Measurements from ENCODE around the gene ZNF70.

The ZNF70 gene

DNA sequence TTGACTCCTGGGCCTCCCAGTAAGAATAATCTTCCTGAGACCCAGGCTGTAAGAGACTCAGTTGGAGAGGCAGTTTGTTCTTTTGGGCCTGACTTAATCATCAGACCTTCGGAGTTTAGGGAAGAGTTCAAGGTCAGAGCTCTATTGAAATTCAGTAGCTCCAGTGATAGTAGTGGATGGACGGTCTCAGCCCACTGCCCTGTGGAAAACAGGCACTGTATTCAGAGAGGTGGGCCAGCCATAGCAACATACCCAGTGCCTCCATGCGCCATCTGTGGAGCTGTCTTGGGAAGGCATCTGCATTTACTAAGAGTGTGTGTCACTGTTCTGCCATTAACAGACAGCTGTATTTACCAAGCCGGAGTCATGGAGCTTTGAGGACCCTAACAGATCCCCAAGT is 38.7 kb upstream of the ZNF70 start:
- peaks cover 48% of the 10 kb centered on the region for H3K4me1 Mint-ChIP-seq
- H3K9me3 Mint-ChIP-seq: no peaks in the 10 kb centered on the region
- TF ChIP-seq, protein P1, sequence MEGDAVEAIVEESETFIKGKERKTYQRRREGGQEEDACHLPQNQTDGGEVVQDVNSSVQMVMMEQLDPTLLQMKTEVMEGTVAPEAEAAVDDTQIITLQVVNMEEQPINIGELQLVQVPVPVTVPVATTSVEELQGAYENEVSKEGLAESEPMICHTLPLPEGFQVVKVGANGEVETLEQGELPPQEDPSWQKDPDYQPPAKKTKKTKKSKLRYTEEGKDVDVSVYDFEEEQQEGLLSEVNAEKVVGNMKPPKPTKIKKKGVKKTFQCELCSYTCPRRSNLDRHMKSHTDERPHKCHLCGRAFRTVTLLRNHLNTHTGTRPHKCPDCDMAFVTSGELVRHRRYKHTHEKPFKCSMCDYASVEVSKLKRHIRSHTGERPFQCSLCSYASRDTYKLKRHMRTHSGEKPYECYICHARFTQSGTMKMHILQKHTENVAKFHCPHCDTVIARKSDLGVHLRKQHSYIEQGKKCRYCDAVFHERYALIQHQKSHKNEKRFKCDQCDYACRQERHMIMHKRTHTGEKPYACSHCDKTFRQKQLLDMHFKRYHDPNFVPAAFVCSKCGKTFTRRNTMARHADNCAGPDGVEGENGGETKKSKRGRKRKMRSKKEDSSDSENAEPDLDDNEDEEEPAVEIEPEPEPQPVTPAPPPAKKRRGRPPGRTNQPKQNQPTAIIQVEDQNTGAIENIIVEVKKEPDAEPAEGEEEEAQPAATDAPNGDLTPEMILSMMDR (IDR thresholded peaks at IDR 0.05): no peak
- peak overlapping the region; percentile 93 for H3K4me3 Mint-ChIP-seq
- peaks cover 33% of the 10 kb centered on the region for H3K36me3 Mint-ChIP-seq (ENCODE audit: low read depth)
- no peaks in the 10 kb centered on the region for H3K27me3 Mint-ChIP-seq (ENCODE audit: low read depth, poor library complexity)
- DNase-seq: no peak
- H3K27ac Mint-ChIP-seq: peak overlapping the region; percentile 90

GRCh38 chr22:23789121-23789520 is 38.2 kb upstream of the ZNF70 start:
- H3K4me1 Mint-ChIP-seq: peaks cover 48% of the 10 kb centered on the region
- TF ChIP-seq, protein P1 (IDR thresholded peaks at IDR 0.05): no peak
- peaks cover 28% of the 10 kb centered on the region for H3K36me3 Mint-ChIP-seq (ENCODE audit: low read depth)
- peak overlapping the region; percentile 93 for H3K4me3 Mint-ChIP-seq
- H3K27me3 Mint-ChIP-seq (ENCODE audit: low read depth, poor library complexity): no peaks in the 10 kb centered on the region
- peak overlapping the region; percentile 20 for H3K27ac Mint-ChIP-seq
- H3K9me3 Mint-ChIP-seq: no peaks in the 10 kb centered on the region
- DNase-seq: no peak

- Mint-ChIP-seq H3K36me3 (ENCODE audit: low read depth) (peaks cover 19% of the 10 kb centered on the region), H3K9me3 (no peaks in the 10 kb centered on the region), H3K4me1 (peaks cover 48% of the 10 kb centered on the region), H3K27ac (peak overlapping the region; percentile 27), H3K4me3 (peak overlapping the region; percentile 93), H3K27me3 (ENCODE audit: low read depth, poor library complexity) (no peaks in the 10 kb centered on the region)
- no peak for DNase-seq
- TF ChIP-seq, protein P1 (IDR thresholded peaks at IDR 0.05): no peak
Observed at GRCh38 chr22:23787910-23788309, 37.0 kb upstream of the ZNF70 start.

DNA sequence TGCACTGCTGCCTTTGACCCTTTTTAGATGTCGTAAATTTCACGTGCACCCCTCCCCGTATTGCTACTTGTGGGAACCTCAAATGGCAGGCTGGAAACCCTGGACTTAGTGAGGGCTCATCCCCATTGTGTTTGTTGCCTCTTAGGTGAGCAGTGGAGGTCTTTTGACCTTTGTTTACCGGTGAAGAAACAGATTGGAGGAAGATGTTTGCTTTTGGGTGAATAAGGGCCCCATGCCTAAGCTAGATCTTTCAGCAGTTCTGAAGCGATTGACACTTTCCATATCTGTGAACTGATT is 36.6 kb upstream of the ZNF70 start:
- H3K4me3 Mint-ChIP-seq: peak overlapping the region; percentile 93
- peak overlapping the region; percentile 27 for H3K27ac Mint-ChIP-seq
- peaks cover 15% of the 10 kb centered on the region for H3K36me3 Mint-ChIP-seq (ENCODE audit: low read depth)
- H3K9me3 Mint-ChIP-seq: no peaks in the 10 kb centered on the region
- TF ChIP-seq, protein P1 (IDR thresholded peaks at IDR 0.05): no peak
- H3K4me1 Mint-ChIP-seq: peaks cover 46% of the 10 kb centered on the region
- H3K27me3 Mint-ChIP-seq (ENCODE audit: low read depth, poor library complexity): no peaks in the 10 kb centered on the region
- no peak for DNase-seq

DNA sequence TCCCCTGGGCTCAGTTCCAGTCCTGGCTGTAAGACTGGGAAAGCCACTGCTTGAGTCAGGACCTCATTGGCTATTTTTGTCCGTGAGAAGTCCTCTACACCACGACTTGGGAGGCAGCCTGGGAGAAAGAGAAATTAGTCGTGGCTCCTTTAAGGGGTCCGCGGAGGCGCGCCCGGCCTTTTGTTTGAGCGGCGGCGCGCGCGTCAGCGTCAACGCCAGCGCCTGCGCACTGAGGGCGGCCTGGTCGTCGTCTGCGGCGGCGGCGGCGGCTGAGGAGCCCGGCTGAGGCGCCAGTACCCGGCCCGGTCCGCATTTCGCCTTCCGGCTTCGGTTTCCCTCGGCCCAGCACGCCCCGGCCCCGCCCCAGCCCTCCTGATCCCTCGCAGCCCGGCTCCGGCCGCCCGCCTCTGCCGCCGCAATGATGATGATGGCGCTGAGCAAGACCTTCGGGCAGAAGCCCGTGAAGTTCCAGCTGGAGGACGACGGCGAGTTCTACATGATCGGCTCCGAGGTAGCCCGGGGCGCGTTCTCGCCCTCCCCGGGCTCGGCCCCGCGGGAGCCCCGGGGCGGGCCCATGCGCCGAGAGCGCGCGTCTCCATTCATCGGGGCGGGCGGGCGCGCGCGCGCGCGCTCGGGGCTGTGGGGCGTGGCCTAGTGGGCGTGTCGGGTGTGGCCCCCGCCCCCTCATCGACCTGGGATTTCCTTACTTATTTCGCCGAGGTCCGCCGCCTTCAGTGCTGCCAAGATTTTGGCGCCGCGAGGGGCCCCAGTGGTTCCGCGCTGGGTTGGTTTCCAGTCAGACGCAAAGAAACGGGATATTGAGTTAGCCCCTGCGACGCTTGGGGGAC is 36.1 kb upstream of the ZNF70 start, which contains the start of gene SMARCB1:
Gene SMARCB1 (plus strand): TSS at position 215 of the 848 bp plus-strand sequence. CDS start 204 bp downstream, at position 419.
- Mint-ChIP-seq H3K27ac (peak within 1 kb of the TSS; percentile 92), H3K9me3 (no peaks in the 10 kb centered on the region), H3K27me3 (ENCODE audit: low read depth, poor library complexity) (no peaks in the 10 kb centered on the region), H3K4me1 (peaks cover 44% of the 10 kb centered on the region), H3K36me3 (ENCODE audit: low read depth) (peaks cover 9% of the 10 kb centered on the region), H3K4me3 (peak within 1 kb of the TSS; percentile 93)
- TF ChIP-seq, protein P1 (IDR thresholded peaks at IDR 0.05): no peak
- DNase-seq: peak; percentile 88

- Mint-ChIP-seq H3K9me3 (no peaks in the 10 kb centered on the region), H3K4me1 (peaks cover 43% of the 10 kb centered on the region), H3K36me3 (ENCODE audit: low read depth) (peaks cover 9% of the 10 kb centered on the region), H3K27ac (peak overlapping the region; percentile 92), H3K27me3 (ENCODE audit: low read depth, poor library complexity) (no peaks in the 10 kb centered on the region), H3K4me3 (peak overlapping the region; percentile 93)
- no peak for DNase-seq
- TF ChIP-seq, protein P1 (IDR thresholded peaks at IDR 0.05): no peak
Observed at GRCh38 chr22:23786261-23786710, 35.4 kb upstream of the ZNF70 start.
